ENCODE results near the gene RXFP2. TPM values are rescaled to one million over a fixed set of nuclear protein-coding genes. Genes with fewer than 3 reads are reported as not detected.

The RXFP2 gene
- total RNA-seq, 2 donors from 2014 or later, result not detected

GRCh38 chr13:31768351-31768750 lies 29.0 kb downstream of the RXFP2 start:
- Histone ChIP-seq H3K4me1 (no peaks in the 10 kb centered on the region), H3K27me3 (no peaks in the 10 kb centered on the region), H3K9me3 (no peaks in the 10 kb centered on the region), H3K36me3 (replicated peaks in 1 of 2; ENCODE audit: insufficient read depth in 1 of 2, low read depth in 2 of 2) (no peaks in the 10 kb centered on the region), H3K27ac (no peak overlapping the region), H3K4me3 (no peak overlapping the region)
- intact Hi-C loops (cut with DNase I), result no loop called here
- 60 to 70% methylated on average over 1 of the region's 1 CpG for whole genome bisulfite sequencing, 2 donors
- ATAC-seq, result no peak
- DNase-seq, result no peak
- TF ChIP-seq POLR2A (IDR thresholded peaks at IDR 0.05) (no peak), CTCF (IDR thresholded peaks at IDR 0.05) (no peak)

GRCh38 chr13:31769575-31769974 lies 30.2 kb downstream of the RXFP2 start:
- Histone ChIP-seq H3K4me1 (no peaks in the 10 kb centered on the region), H3K27ac (no peak overlapping the region), H3K27me3 (no peaks in the 10 kb centered on the region), H3K9me3 (no peaks in the 10 kb centered on the region), H3K4me3 (no peak overlapping the region), H3K36me3 (replicated peaks in 1 of 2; ENCODE audit: insufficient read depth in 1 of 2, low read depth in 2 of 2) (no peaks in the 10 kb centered on the region)
- TF ChIP-seq CTCF (IDR thresholded peaks at IDR 0.05) (no peak), POLR2A (IDR thresholded peaks at IDR 0.05) (no peak)
- no peak for ATAC-seq
- WGBS, 2 donors, result 71 to 89% methylated on average over 4 of the region's 4 CpGs
- intact Hi-C loops (cut with DNase I), result no loop called here
- DNase-seq, result no peak

- Histone ChIP-seq H3K9me3 (no peaks in the 10 kb centered on the region), H3K27me3 (no peaks in the 10 kb centered on the region), H3K4me1 (no peaks in the 10 kb centered on the region), H3K27ac (no peak overlapping the region), H3K36me3 (replicated peaks in 1 of 2; ENCODE audit: insufficient read depth in 1 of 2, low read depth in 2 of 2) (no peaks in the 10 kb centered on the region), H3K4me3 (no peak overlapping the region)
- intact Hi-C loops (cut with DNase I), result no loop called here
- DNase-seq, result no peak
- WGBS, 2 donors, result 47 to 52% methylated on average over 4 of the region's 4 CpGs
- ATAC-seq, result no peak
- TF ChIP-seq POLR2A (IDR thresholded peaks at IDR 0.05), result no peak
- TF ChIP-seq CTCF (IDR thresholded peaks at IDR 0.05), result no peak
These were observed 32.9 kb downstream of the RXFP2 start for GRCh38 chr13:31772231-31772630.

- Histone ChIP-seq H3K27ac (no peak overlapping the region), H3K36me3 (replicated peaks in 1 of 2; ENCODE audit: insufficient read depth in 1 of 2, low read depth in 2 of 2) (no peaks in the 10 kb centered on the region), H3K27me3 (no peaks in the 10 kb centered on the region), H3K4me1 (no peaks in the 10 kb centered on the region), H3K9me3 (no peaks in the 10 kb centered on the region), H3K4me3 (no peak overlapping the region)
- DNase-seq (no peak), ATAC-seq (no peak)
- intact Hi-C loops (cut with DNase I), result no loop called here
- WGBS, 2 donors, result 55 to 72% methylated on average over 4 of the region's 4 CpGs
- TF ChIP-seq POLR2A (IDR thresholded peaks at IDR 0.05) (no peak), CTCF (IDR thresholded peaks at IDR 0.05) (no peak)
These were observed 34.2 kb downstream of the RXFP2 start for GRCh38 chr13:31773538-31773937.

- H3K27ac ChIP-seq, result no peak overlapping the region
- H3K4me3 ChIP-seq, result no peak overlapping the region
- DNase-seq (no peak), ATAC-seq (no peak)
- intact Hi-C loops (cut with DNase I), result no loop called here
- TF ChIP-seq CTCF (IDR thresholded peaks at IDR 0.05) (no peak), POLR2A (IDR thresholded peaks at IDR 0.05) (no peak)
- H3K9me3 ChIP-seq, result no peaks in the 10 kb centered on the region
- H3K36me3 ChIP-seq (replicated peaks in 1 of 2; ENCODE audit: insufficient read depth in 1 of 2, low read depth in 2 of 2), result no peaks in the 10 kb centered on the region
- H3K27me3 ChIP-seq, result no peaks in the 10 kb centered on the region
- no peaks in the 10 kb centered on the region for H3K4me1 ChIP-seq
- 77 to 86% methylated on average over 5 of the region's 5 CpGs for WGBS, 2 donors
These were observed 34.9 kb downstream of the RXFP2 start for GRCh38 chr13:31774186-31774750.
